A549 (cell line): ENCODE measurements around the gene ASTE1. TPM values are rescaled to one million over a fixed set of nuclear protein-coding genes. Genes with fewer than 3 reads are reported as not detected.
A peak's percentile ranks its signal among the peaks of the same experiment; 100 is the strongest.

Experiments used
- ATAC-seq, 2 experiments: fragments of 200-7000 bp in 1 of 2; fragments of >200 bp in 1 of 2; cut with Nextera tagmentation in 1 of 2; cut with Tn5 transposase in 1 of 2; 3 replicates each; pipeline versions ENCODE4 v1.8.0 to v1.9.1; 2018 to 2020; ENCODE audit warnings: mild to moderate bottlenecking in 1 of 2, moderate library complexity in 1 of 2
- CTCF ChIA-PET: fragments of 300-600 bp; sonication (Branson Sonifier 250); formaldehyde crosslinking; extraction: SDS; loops from one replicate; lab custom pipeline; 2021; ENCODE audit warnings: antibody characterized with exemption, inconsistent platforms; lab: Yijun Ruan, JAX
- POLR2A ChIA-PET: fragments of 350-600 bp; formaldehyde crosslinking; extraction: SDS; loops from one replicate; lab custom pipeline; 2021; ENCODE audit warnings: antibody characterized with exemption, inconsistent platforms; lab: Yijun Ruan, JAX
- DNase-seq, 2 experiments: peaks; one replicate each; pipeline versions ENCODE4 v3.0.0 to v3.0.0-alpha.2; 2011 to 2016; ENCODE audit warnings: low read depth in 1 of 2, low spot score in 1 of 2
- FAIRE-seq: peaks from 2 replicates; lab custom pipeline; 2011; peaks lifted over from hg19 to GRCh38; lab: Jason Lieb, UNC
- H3K27ac ChIP-seq, 2 experiments: fragments of >200 bp; sonication (Bioruptor Twin); formaldehyde crosslinking; 3 replicates each; pipeline ENCODE4 v1.5.1; 2016 to 2017
- H3K4me1 ChIP-seq: fragments of >200 bp; sonication (Bioruptor Twin); formaldehyde crosslinking; 3 replicates; pipeline ENCODE4 v1.6.1; 2016
- H3K4me2 ChIP-seq: fragments of >200 bp; sonication (Bioruptor Twin); formaldehyde crosslinking; 3 replicates; pipeline ENCODE4 v1.6.1; 2016
- H3K4me3 ChIP-seq: fragments of >200 bp; sonication (Bioruptor Twin); formaldehyde crosslinking; 3 replicates; pipeline ENCODE4 v1.5.1; 2016
- H3K9me3 ChIP-seq: fragments of >200 bp; sonication (Bioruptor Twin); formaldehyde crosslinking; 3 replicates; pipeline ENCODE4 v1.6.1; 2016
- BCL3 ChIP-seq: fragments of >200 bp; sonication (Bioruptor Twin); formaldehyde crosslinking; IDR thresholded peaks from 3 replicates; pipeline ENCODE4 v1.6.1; 2016
- CBX2 ChIP-seq: fragments of 200-600 bp; sonication (generic); IDR thresholded peaks from 2 replicates; pipeline ENCODE4 v1.6.1; 2016; ENCODE audit warnings: low read depth, mild to moderate bottlenecking, borderline replicate concordance
- CHD4 ChIP-seq: fragments of 200-600 bp; sonication (generic); IDR thresholded peaks from 2 replicates; pipeline ENCODE4 v1.6.1; 2016; ENCODE audit warnings: antibody characterized with exemption, mild to moderate bottlenecking, borderline replicate concordance
- CTCF ChIP-seq: fragments of >200 bp; sonication (Bioruptor Twin); formaldehyde crosslinking; IDR thresholded peaks from 3 replicates; pipeline ENCODE4 v1.5.1; 2016
- EP300 ChIP-seq, 2 experiments: fragments of >200 bp; sonication (Bioruptor Twin); formaldehyde crosslinking; IDR thresholded peaks; 2 replicates in 1 of 2; 3 replicates in 1 of 2; pipeline ENCODE4 v1.6.1; 2016 to 2017
- HEYL ChIP-seq: fragments of 250-450 bp; sonication (Bioruptor Pico); IDR thresholded peaks from 2 replicates; pipeline ENCODE4 v1.8.0; 2021; ENCODE audit warnings: mild to moderate bottlenecking, moderate library complexity
- HMGXB4 ChIP-seq: fragments of 250-450 bp; sonication (Bioruptor Pico); IDR thresholded peaks from 2 replicates; pipeline ENCODE4 v1.5.0; 2021; ENCODE audit warnings: mild to moderate bottlenecking, moderate library complexity, borderline replicate concordance
- HOXA7 ChIP-seq: fragments of 250-450 bp; sonication (Bioruptor Pico); IDR thresholded peaks from 2 replicates; pipeline ENCODE4 v1.5.0; 2020; ENCODE audit warnings: mild to moderate bottlenecking, moderate library complexity
- JUNB ChIP-seq: fragments of >200 bp; sonication (Bioruptor Twin); formaldehyde crosslinking; IDR thresholded peaks from 2 replicates; pipeline ENCODE4 v1.6.1; 2016
- KDM1A ChIP-seq: fragments of 200-600 bp; sonication (generic); IDR thresholded peaks from 2 replicates; pipeline ENCODE4 v1.6.1; 2016; ENCODE audit warnings: low read depth, mild to moderate bottlenecking
- MAFK ChIP-seq: fragments of 450-650 bp; IDR thresholded peaks from 2 replicates; pipeline ENCODE4 v1.6.1; 2014; ENCODE audit not compliant: partially characterized antibody
- MYC ChIP-seq: IDR thresholded peaks from 2 replicates; pipeline ENCODE4 v1.6.1; 2012; ENCODE audit warnings: mild to moderate bottlenecking, inconsistent platforms, low read length, improper control_type of control experiment, borderline replicate concordance
- RAD21 ChIP-seq, 2 experiments: fragments of >200 bp in 1 of 2; sonication (Bioruptor Twin) in 1 of 2; formaldehyde crosslinking in 1 of 2; IDR thresholded peaks in 1 of 2; conservative IDR thresholded peaks in 1 of 2; 2 replicates in 1 of 2; 3 replicates in 1 of 2; pipeline ENCODE4 v1.6.1; 2012 to 2018; ENCODE audit warnings: inconsistent platforms in 1 of 2
- RARB ChIP-seq: fragments of 250-450 bp; sonication (Bioruptor Pico); IDR thresholded peaks from 2 replicates; pipeline ENCODE4 v1.8.0; 2021; ENCODE audit warnings: mild to moderate bottlenecking, moderate library complexity
- RFX5 ChIP-seq: fragments of 450-650 bp; IDR thresholded peaks from 2 replicates; pipeline ENCODE4 v1.7.1; 2014; ENCODE audit warnings: antibody characterized with exemption, mild to moderate bottlenecking, moderate library complexity
- SMC3 ChIP-seq: fragments of >200 bp; sonication (Bioruptor Twin); formaldehyde crosslinking; IDR thresholded peaks from 3 replicates; pipeline ENCODE4 v1.6.1; 2018; ENCODE audit warnings: inconsistent platforms
- ZC3H11A ChIP-seq: fragments of 450-650 bp; IDR thresholded peaks from 2 replicates; pipeline ENCODE4 v1.6.1; 2014; ENCODE audit warnings: antibody characterized with exemption, mild to moderate bottlenecking
- WGBS: methylation state at CpG from one replicate; pipeline ENCODE4 v1.1.6; 2017; ENCODE audit errors: missing lambda C conversion rate; 5-methylcytosine and 5-hydroxymethylcytosine counted together
- polyA plus RNA-seq, 4 experiments: library from polyadenylated mRNA; depleted of rRNA in 3 of 4; stranded (reverse); fragments of >200 nt; fragmentation: RNase III in 1 of 4; extraction: RNeasy Plus Mini Kit Qiagen cat#74134 plus additional on column Dnase treatment in 1 of 4; gene quantifications; 2 replicates in 3 of 4; 3 replicates in 1 of 4; pipeline ENCODE4 v1.2.3, GENCODE V29; 2011 to 2017

ASTE1 gene
- polyA plus RNA-seq, 2 of the 4 experiments (the other 2 are of a cell fraction) = 3.6 to 6.9 TPM

- ATAC-seq = peak in 1 of 2 experiments; percentile 54; a peak in 2 of 6 replicates
- ChIA-PET CTCF (interaction anchor here (1.8 to 2.8 kb wide), 2 partner anchors 999 to 1002 kb away, joined by 4 to 9 read pairs; partner anchors contain the start of gene CPNE4), POLR2A (interaction anchor here (0.9 kb wide), 1 partner anchor 10 kb away, joined by 3 read pairs; the partner anchor contains the start of genes ASTE1 and NEK11)
- TF ChIP-seq CHD4 (no peak), HMGXB4 (CRISPR knock-in tag) (no peak), HEYL (no peak), MAFK (no peak), JUNB (no peak), BCL3 (no peak), CBX2 (no peak)
- Histone ChIP-seq H3K4me1 (peaks cover 12% of the 10 kb centered on the region), H3K27ac (no peak overlapping the region), H3K9me3 (no peaks in the 10 kb centered on the region), H3K4me2 (peak overlapping the region; percentile 43; the same call in 2 of the 3 replicates), H3K4me3 (no peak overlapping the region)
- FAIRE-seq = no peak
- WGBS = 0% methylated on average over 1 of the region's 1 CpG
- DNase-seq = peak in 1 of 2 experiments; percentile 12
Measured at GRCh38 chr3:131036200-131036816, 9.7 kb upstream of the ASTE1 start.

GRCh38 chr3:131033480-131034080, 7.0 kb upstream of the ASTE1 start:
- CTCF ChIA-PET = interaction anchor here (0.6 to 2.3 kb wide), 13 partner anchors 7 to 1001 kb away, joined by 3 to 8 read pairs (median 3); partner anchors contain the start of gene CPNE4
- H3K4me2 ChIP-seq = no peak overlapping the region
- POLR2A ChIA-PET = no interaction called here
- TF ChIP-seq KDM1A = no peak
- no peak for TF ChIP-seq HOXA7 (CRISPR knock-in tag)
- TF ChIP-seq RARB (CRISPR knock-in tag) = no peak
- no peak for TF ChIP-seq EP300 (IDR thresholded peaks at IDR 0.05)
- no peak for TF ChIP-seq RFX5
- TF ChIP-seq RAD21 (conservative IDR thresholded peaks at IDR 0.05 in 1 of 2, IDR thresholded peaks at IDR 0.05 in 1 of 2) = peak; percentile 66 to 74
- TF ChIP-seq CTCF = peak; percentile 70
- no peak for TF ChIP-seq CHD4
- TF ChIP-seq ZC3H11A = no peak
- TF ChIP-seq SMC3 = peak; percentile 50; the same call in 2 of the 3 replicates
- TF ChIP-seq MYC = no peak
- ATAC-seq (peak in 1 of 2 experiments; percentile 67; a peak in 3 of 6 replicates), FAIRE-seq (no peak), DNase-seq (peak; percentile 14 to 40)
- no peaks in the 10 kb centered on the region for H3K9me3 ChIP-seq
- WGBS = 3% methylated on average over 1 of the region's 1 CpG
- no peak overlapping the region for H3K27ac ChIP-seq
- no peak overlapping the region for H3K4me3 ChIP-seq
- H3K4me1 ChIP-seq = peaks cover 12% of the 10 kb centered on the region
